GM06990 (cell line): ENCODE results near the gene PRKN.
"Not testable (repeated sequence)": the region's sequence is repeated elsewhere in the genome, so short reads cannot be mapped to it uniquely, and the experiment has no call there.

Experiments used
- DNase-seq: peaks from one replicate; pipeline ENCODE4 v3.0.0-alpha.2; 2011; ENCODE audit not compliant: insufficient read length; ENCODE audit errors: extremely low read depth
- H3K27me3 ChIP-seq: replicated peaks from 2 replicates; pipeline ENCODE4 v1.6.0; 2011; ENCODE audit warnings: low read length; ENCODE audit not compliant: control insufficient read depth, insufficient read depth
- H3K36me3 ChIP-seq: 2 replicates; pipeline ENCODE4 v1.5.1; 2011; ENCODE audit warnings: low read length; ENCODE audit not compliant: control insufficient read depth, insufficient read depth
- H3K4me3 ChIP-seq: replicated peaks from 2 replicates; pipeline ENCODE4 v1.5.1; 2011; ENCODE audit warnings: low read depth, mild to moderate bottlenecking, control low read depth, low read length
- TF ChIP-seq, protein P1 (sequence below): IDR thresholded peaks from 2 replicates; pipeline ENCODE4 v1.5.1; 2011; ENCODE audit warnings: low read length, control low read depth, mild to moderate bottlenecking, inconsistent platforms; ENCODE audit not compliant: insufficient read depth, poor library complexity, severe bottlenecking

The PRKN gene

GRCh38 chr6:161891542-161891941 lies 836.0 kb downstream of the PRKN start:
- TF ChIP-seq, protein P1, sequence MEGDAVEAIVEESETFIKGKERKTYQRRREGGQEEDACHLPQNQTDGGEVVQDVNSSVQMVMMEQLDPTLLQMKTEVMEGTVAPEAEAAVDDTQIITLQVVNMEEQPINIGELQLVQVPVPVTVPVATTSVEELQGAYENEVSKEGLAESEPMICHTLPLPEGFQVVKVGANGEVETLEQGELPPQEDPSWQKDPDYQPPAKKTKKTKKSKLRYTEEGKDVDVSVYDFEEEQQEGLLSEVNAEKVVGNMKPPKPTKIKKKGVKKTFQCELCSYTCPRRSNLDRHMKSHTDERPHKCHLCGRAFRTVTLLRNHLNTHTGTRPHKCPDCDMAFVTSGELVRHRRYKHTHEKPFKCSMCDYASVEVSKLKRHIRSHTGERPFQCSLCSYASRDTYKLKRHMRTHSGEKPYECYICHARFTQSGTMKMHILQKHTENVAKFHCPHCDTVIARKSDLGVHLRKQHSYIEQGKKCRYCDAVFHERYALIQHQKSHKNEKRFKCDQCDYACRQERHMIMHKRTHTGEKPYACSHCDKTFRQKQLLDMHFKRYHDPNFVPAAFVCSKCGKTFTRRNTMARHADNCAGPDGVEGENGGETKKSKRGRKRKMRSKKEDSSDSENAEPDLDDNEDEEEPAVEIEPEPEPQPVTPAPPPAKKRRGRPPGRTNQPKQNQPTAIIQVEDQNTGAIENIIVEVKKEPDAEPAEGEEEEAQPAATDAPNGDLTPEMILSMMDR, result no peak

DNA sequence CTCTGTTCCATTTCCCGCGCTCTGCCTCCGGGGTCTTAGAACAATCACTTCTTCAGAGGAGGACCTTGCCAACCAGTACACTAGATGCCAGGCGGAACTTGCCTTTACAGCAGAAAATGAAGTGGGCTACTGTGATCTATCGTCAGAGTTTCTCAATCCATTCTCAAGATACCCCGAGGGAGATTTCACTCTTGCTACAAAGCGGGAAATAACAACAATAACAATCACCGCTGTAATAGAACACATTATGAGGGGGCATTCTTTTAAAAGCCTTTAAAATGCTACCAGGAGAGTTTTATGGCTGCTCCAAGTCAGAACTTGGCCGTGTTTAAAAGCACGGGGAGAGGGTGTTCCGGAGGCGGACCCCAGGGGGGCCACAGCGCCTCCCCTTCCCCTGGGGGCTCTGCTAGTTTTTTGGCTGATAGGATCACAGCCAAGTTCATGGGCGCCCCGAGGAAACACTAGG lies 836.7 kb downstream of the PRKN start:
- no peaks in the 10 kb centered on the region for H3K27me3 ChIP-seq
- TF ChIP-seq, protein P1, result no peak
- H3K4me3 ChIP-seq, result no peak overlapping the region
- no peak for DNase-seq
- no peaks in the 10 kb centered on the region for H3K36me3 ChIP-seq

More at GRCh38 chr6:161891542-161891941, 836.0 kb downstream of the PRKN start:
- no peaks in the 10 kb centered on the region for H3K27me3 ChIP-seq
- H3K36me3 ChIP-seq, result no peaks in the 10 kb centered on the region
- no peak for DNase-seq
- no peak overlapping the region for H3K4me3 ChIP-seq

DNA sequence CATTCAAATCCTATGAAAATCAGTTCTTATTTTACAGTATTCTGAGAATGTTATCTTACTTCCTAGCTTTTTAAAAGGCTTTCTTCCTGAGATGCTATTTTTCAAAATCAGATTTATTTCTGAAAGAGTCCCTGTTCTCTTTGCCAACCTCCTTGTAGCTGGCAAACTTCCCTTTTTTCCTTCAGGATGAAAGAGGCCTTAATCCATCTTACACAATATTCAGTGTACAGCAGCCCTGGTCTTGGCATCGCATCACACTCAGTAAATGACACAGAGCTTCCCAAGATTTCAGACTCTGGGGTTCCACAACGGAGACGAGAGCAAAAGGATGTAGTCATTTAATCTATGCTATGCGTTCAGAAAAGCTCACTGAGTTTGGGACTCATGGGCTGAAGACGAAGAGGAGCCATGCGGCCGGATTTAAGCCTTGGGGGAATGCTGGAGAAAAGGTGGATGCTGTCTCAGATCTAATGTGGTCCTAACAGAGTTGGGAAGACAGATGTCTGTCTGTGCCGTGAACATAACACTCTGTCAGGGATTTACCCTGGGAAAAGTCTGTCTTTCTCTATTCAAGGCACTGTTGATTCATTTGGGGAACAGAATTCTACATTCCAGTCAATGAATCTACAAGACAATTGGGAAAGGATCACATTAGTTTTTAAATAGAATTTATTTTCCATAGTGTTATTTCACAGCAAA lies 837.3 kb downstream of the PRKN start:
- TF ChIP-seq, protein P1, result no peak
- no peaks in the 10 kb centered on the region for H3K36me3 ChIP-seq
- no peak for DNase-seq
- H3K4me3 ChIP-seq, result no peak overlapping the region
- H3K27me3 ChIP-seq, result no peaks in the 10 kb centered on the region

DNA sequence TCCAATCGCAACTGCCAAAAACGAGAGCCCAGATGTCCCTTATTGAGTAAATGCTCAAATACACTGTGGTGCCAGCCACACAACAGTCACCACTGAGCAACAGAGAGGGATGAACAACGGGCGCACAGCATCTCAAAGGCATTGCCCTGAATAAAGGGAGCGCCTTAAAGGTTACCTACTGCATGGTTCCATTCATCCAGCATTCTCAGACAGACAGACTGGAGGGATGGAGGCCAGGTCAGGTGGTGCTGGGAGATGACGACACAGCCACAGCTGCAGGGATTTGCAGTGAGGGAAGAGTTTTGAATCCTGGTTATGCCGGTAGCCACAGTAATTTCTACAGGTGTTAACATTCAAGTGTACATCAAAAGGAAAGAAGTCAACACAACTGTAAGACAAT lies 838.2 kb downstream of the PRKN start:
- no peak for DNase-seq
- Histone ChIP-seq H3K36me3 (no peaks in the 10 kb centered on the region), H3K27me3 (no peaks in the 10 kb centered on the region), H3K4me3 (no peak overlapping the region)
- TF ChIP-seq, protein P1, result no peak

DNA sequence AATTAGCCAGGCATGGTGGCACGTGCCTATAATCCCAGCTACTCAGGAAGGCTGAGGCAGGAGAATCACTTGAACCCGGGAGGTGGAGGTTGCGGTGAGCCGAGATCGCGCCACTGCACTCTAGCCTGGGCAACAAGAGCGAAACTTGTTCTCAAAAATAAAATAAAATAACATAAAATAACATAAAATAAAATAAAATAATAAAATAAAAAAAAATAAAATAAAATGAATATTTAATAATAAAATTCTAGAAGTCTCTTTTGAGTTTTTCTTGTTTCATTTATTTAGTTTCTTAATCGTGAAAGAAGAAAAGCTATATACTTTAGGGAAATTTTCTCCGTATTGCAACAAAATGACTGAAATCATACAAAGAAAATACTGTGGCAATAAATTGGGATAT lies 841.0 kb downstream of the PRKN start:
- not testable (repeated sequence) for H3K36me3 ChIP-seq, H3K27me3 ChIP-seq, DNase-seq, H3K4me3 ChIP-seq

DNA sequence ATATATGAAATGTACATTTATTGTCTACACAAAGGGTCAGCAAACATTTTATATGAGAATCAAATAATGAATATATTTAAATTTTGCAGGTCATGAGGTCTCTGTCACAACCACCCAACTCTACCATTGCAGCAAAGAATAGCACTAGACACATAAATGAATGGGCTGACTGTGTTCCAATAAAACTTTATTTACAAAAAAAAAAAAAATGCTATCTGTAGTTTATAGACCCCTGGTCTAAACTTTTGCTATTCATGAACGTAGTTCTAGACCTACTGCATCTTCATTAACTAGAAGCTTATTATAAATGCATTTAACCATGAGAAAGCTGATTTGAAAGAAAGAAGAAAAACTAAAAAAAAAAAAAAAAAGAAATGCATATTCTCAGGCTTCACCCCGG lies 842.8 kb downstream of the PRKN start:
- Histone ChIP-seq H3K27me3 (no peaks in the 10 kb centered on the region), H3K4me3 (no peak overlapping the region), H3K36me3 (no peaks in the 10 kb centered on the region)
- TF ChIP-seq, protein P1, result no peak
- no peak for DNase-seq
